T-cell (primary cell): ENCODE results near the gene NFKBIE. TPM values are rescaled to one million over a fixed set of nuclear protein-coding genes. Genes with fewer than 3 reads are reported as not detected.

Experiments used
- ATAC-seq, 4 experiments: fragments of 200-7000 bp in 3 of 4; fragments of 150-1000 bp in 1 of 4; cut with Tn5 transposase; replicated peaks in 1 of 4; 1 replicate in 3 of 4; 2 replicates in 1 of 4; pipeline ENCODE4 v1.10.0; 2021; ENCODE audit warnings: moderate library complexity in 3 of 4, mild to moderate bottlenecking in 2 of 4, moderate number of reproducible peaks in 1 of 4
- CTCF ChIA-PET, 2 donors: fragments of 300-600 bp; sonication (Branson Sonifier 250); formaldehyde crosslinking; loops; one replicate each; lab custom pipeline; 2022; ENCODE audit warnings: antibody characterized with exemption in 2 of 2; lab: Charles Lee
- POLR2A ChIA-PET, 2 donors: fragments of 300-600 bp; sonication (Branson Sonifier 250); formaldehyde crosslinking; loops; one replicate each; lab custom pipeline; 2022; ENCODE audit warnings: antibody characterized with exemption in 2 of 2; lab: Charles Lee
- DNase-seq, 35 experiments: peaks; one replicate each; pipeline versions ENCODE4 v3.0.0 to v3.0.0-alpha.2; 2013 to 2023
- H3K27ac ChIP-seq: one replicate; pipeline ENCODE4 v1.5.1; 2013; ENCODE audit warnings: low read length
- H3K27me3 ChIP-seq, 2 experiments: replicated peaks in 1 of 2; 1 replicate in 1 of 2; 2 replicates in 1 of 2; pipeline versions ENCODE4 v1.6.1 to v1.7.0; 2013; ENCODE audit warnings: low read length in 1 of 2, mixed read lengths in 1 of 2; ENCODE audit not compliant: control insufficient read depth in 2 of 2, insufficient read depth in 2 of 2; ENCODE audit errors: extremely low read depth in 1 of 2
- H3K36me3 ChIP-seq, 2 donors: 1 replicate in 1 of 2; 2 replicates in 1 of 2; pipeline versions ENCODE4 v1.6.1 to v1.7.0; 2013; ENCODE audit warnings: low read length in 1 of 2; ENCODE audit not compliant: control insufficient read depth in 2 of 2, insufficient read depth in 1 of 2; ENCODE audit errors: extremely low read depth in 1 of 2
- H3K4me1 ChIP-seq, 2 experiments: 1 replicate in 1 of 2; 2 replicates in 1 of 2; pipeline versions ENCODE4 v1.6.1 to v1.7.0; 2013; ENCODE audit warnings: low read length in 2 of 2, mixed read lengths in 1 of 2; ENCODE audit not compliant: insufficient read depth in 2 of 2, control insufficient read depth in 1 of 2; ENCODE audit errors: extremely low read depth in 1 of 2
- H3K4me3 ChIP-seq, 2 donors: 1 replicate in 1 of 2; 2 replicates in 1 of 2; pipeline versions ENCODE4 v1.5.1 to v1.7.0; 2013; ENCODE audit warnings: mild to moderate bottlenecking in 2 of 2, low read length in 1 of 2, moderate library complexity in 1 of 2; ENCODE audit not compliant: control insufficient read depth in 1 of 2; ENCODE audit errors: extremely low read depth in 1 of 2
- H3K9me3 ChIP-seq: 2 replicates; pipeline ENCODE4 v1.7.0; 2013
- H3K27ac Mint-ChIP-seq, 2 donors: one replicate each; pipeline ENCODE4 v1.8.0; 2020 to 2021; ENCODE audit warnings: mild to moderate bottlenecking in 2 of 2, mixed read lengths in 2 of 2
- H3K27me3 Mint-ChIP-seq, 2 donors: one replicate each; pipeline ENCODE4 v1.8.0; 2021 to 2022; ENCODE audit warnings: mixed read lengths in 2 of 2
- H3K36me3 Mint-ChIP-seq: one replicate; pipeline ENCODE4 v1.8.0; 2021; ENCODE audit warnings: mixed read lengths
- H3K4me1 Mint-ChIP-seq, 3 donors: one replicate each; pipeline ENCODE4 v1.8.0; 2020 to 2022; ENCODE audit warnings: mixed read lengths in 3 of 3, mild to moderate bottlenecking in 1 of 3
- H3K4me3 Mint-ChIP-seq, 3 donors: one replicate each; pipeline ENCODE4 v1.8.0; 2020 to 2022; ENCODE audit warnings: mild to moderate bottlenecking in 3 of 3, mixed read lengths in 3 of 3, moderate library complexity in 3 of 3
- H3K9me3 Mint-ChIP-seq, 3 donors: one replicate each; pipeline ENCODE4 v1.8.0; 2020 to 2022; ENCODE audit warnings: mixed read lengths in 3 of 3
- WGBS: methylation state at CpG from one replicate; pipeline ENCODE4 v1.1.5; 2013; ENCODE audit warnings: missing lambda C conversion rate; ENCODE audit not compliant: insufficient coverage; 5-methylcytosine and 5-hydroxymethylcytosine counted together
- total RNA-seq, 35 experiments: library from RNA in 6 of 35; stranded (reverse) in 6 of 35; fragments of 120-200 nt in 1 of 35; gene quantifications; one replicate each; pipeline versions ENCODE4 v1.2.1 to v1.2.4 and lab custom pipeline; 2013 to 2026

Gene NFKBIE
- total RNA-seq, 5 donors from 2014 or later (not counting 1 experiment from before 2014, with no cell fraction given): 9.9 to 35.0 (median 13.6) TPM

GRCh38 chr6:44238687-44239350, 26.5 kb downstream of the NFKBIE start:
- H3K27ac Mint-ChIP-seq: peak overlapping the region; percentile 78 to 92
- no peaks in the 10 kb centered on the region for H3K36me3 Mint-ChIP-seq
- H3K9me3 Mint-ChIP-seq: no peaks in the 10 kb centered on the region
- no peak overlapping the region for H3K4me3 ChIP-seq
- H3K27me3 Mint-ChIP-seq: no peaks in the 10 kb centered on the region
- H3K27me3 ChIP-seq: no peaks in the 10 kb centered on the region
- ChIA-PET CTCF (interaction anchor here in 1 of 2 donors (2.1 kb wide), 1 partner anchor 8 kb away, joined by 9 read pairs; the partner anchor contains the start of gene HSP90AB1), POLR2A (no interaction called here)
- no peaks in the 10 kb centered on the region for H3K9me3 ChIP-seq
- DNase-seq: no peak
- peak overlapping the region; percentile 81 to 87 (median 87) for H3K4me3 Mint-ChIP-seq
- H3K4me1 ChIP-seq: peaks cover 0 to 11% of the 10 kb centered on the region in 2 experiments
- ATAC-seq: no peak
- 97% methylated on average over 4 of the region's 7 CpGs for WGBS
- no peaks in the 10 kb centered on the region for H3K36me3 ChIP-seq
- H3K27ac ChIP-seq: no peak overlapping the region
- H3K4me1 Mint-ChIP-seq: peaks cover 8 to 10% (median 8%) of the 10 kb centered on the region in 3 donors

GRCh38 chr6:44237813-44238433, 27.4 kb downstream of the NFKBIE start:
- H3K9me3 ChIP-seq: no peaks in the 10 kb centered on the region
- WGBS: under 1% methylated on average over 38 of the region's 42 CpGs
- peak overlapping the region; percentile 82 to 92 for H3K27ac Mint-ChIP-seq
- no peaks in the 10 kb centered on the region for H3K27me3 Mint-ChIP-seq
- peak overlapping the region; percentile 91 for H3K27ac ChIP-seq
- POLR2A ChIA-PET: interaction anchor here in 1 of 2 donors (0.8 to 0.9 kb wide), 2 partner anchors 9 to 14 kb away, joined by 3 to 7 read pairs; partner anchors contain the start of gene HSP90AB1
- ATAC-seq: peak; percentile 93 to 95 (median 94)
- no peaks in the 10 kb centered on the region for H3K36me3 Mint-ChIP-seq
- H3K27me3 ChIP-seq: no peaks in the 10 kb centered on the region
- CTCF ChIA-PET: interaction anchor here (0.5 to 2.1 kb wide), 6 partner anchors 9 to 781 kb away, joined by 3 to 9 read pairs (median 4); partner anchors contain the start of genes HSP90AB1 (in 1 of the 2) and SLC29A1 (in 1 of the 2)
- no peaks in the 10 kb centered on the region for H3K9me3 Mint-ChIP-seq
- peak overlapping the region; percentile 81 to 87 (median 87) for H3K4me3 Mint-ChIP-seq
- H3K36me3 ChIP-seq: no peaks in the 10 kb centered on the region
- peak overlapping the region; percentile 36 to 76 for H3K4me3 ChIP-seq
- peak; percentile 25 to 87 (median 70) for DNase-seq
- H3K4me1 Mint-ChIP-seq: peaks cover 8 to 10% (median 8%) of the 10 kb centered on the region in 3 donors
- H3K4me1 ChIP-seq: peaks cover 0 to 11% of the 10 kb centered on the region in 2 experiments

- H3K4me1 Mint-ChIP-seq: peaks cover 8 to 10% (median 8%) of the 10 kb centered on the region in 3 donors
- Histone ChIP-seq H3K4me1 (peaks cover 0 to 11% of the 10 kb centered on the region in 2 experiments), H3K9me3 (no peaks in the 10 kb centered on the region), H3K4me3 (peak overlapping the region; percentile 36 to 76), H3K27ac (peak overlapping the region; percentile 91), H3K27me3 (no peaks in the 10 kb centered on the region), H3K36me3 (no peaks in the 10 kb centered on the region)
- 33% methylated on average over 10 of the region's 22 CpGs for WGBS
- H3K36me3 Mint-ChIP-seq: no peaks in the 10 kb centered on the region
- peak; percentile 70 to 77 (median 73) for ATAC-seq
- ChIA-PET CTCF (interaction anchor here (0.5 to 2.1 kb wide), 6 partner anchors 10 to 780 kb away, joined by 3 to 9 read pairs (median 4); partner anchors contain the start of genes HSP90AB1 (in 1 of the 2) and SLC29A1 (in 1 of the 2)), POLR2A (interaction anchor here in 1 of 2 donors (0.8 to 0.9 kb wide), 2 partner anchors 10 to 13 kb away, joined by 3 to 7 read pairs; partner anchors contain the start of gene HSP90AB1)
- H3K4me3 Mint-ChIP-seq: peak overlapping the region; percentile 81 to 87 (median 87)
- H3K27ac Mint-ChIP-seq: peak overlapping the region; percentile 82 to 92
- H3K27me3 Mint-ChIP-seq: no peaks in the 10 kb centered on the region
- H3K9me3 Mint-ChIP-seq: no peaks in the 10 kb centered on the region
- peak in 33 of 35 experiments; percentile 20 to 73 (median 48) for DNase-seq
These were observed 28.1 kb downstream of the NFKBIE start for GRCh38 chr6:44237021-44237812.

- no peak overlapping the region for H3K4me3 ChIP-seq
- Mint-ChIP-seq H3K27ac (no peak overlapping the region), H3K36me3 (no peaks in the 10 kb centered on the region), H3K9me3 (no peaks in the 10 kb centered on the region), H3K27me3 (no peaks in the 10 kb centered on the region), H3K4me3 (no peak overlapping the region), H3K4me1 (peaks cover 8 to 10% (median 8%) of the 10 kb centered on the region in 3 donors)
- H3K4me1 ChIP-seq: peaks cover 0 to 11% of the 10 kb centered on the region in 2 experiments
- ATAC-seq: no peak
- no peaks in the 10 kb centered on the region for H3K27me3 ChIP-seq
- no peak for DNase-seq
- H3K36me3 ChIP-seq: no peaks in the 10 kb centered on the region
- ChIA-PET POLR2A (interaction anchor here in 1 of 2 donors (0.7 kb wide), 1 partner anchor 9 kb away, joined by 3 read pairs; no protein-coding TSS in a partner anchor), CTCF (interaction anchor here (0.7 to 2.1 kb wide), 3 partner anchors 12 to 20 kb away, joined by 3 to 8 read pairs (median 3); partner anchors contain the start of gene SLC29A1 (in 1 of the 2))
- H3K27ac ChIP-seq: no peak overlapping the region
- no peaks in the 10 kb centered on the region for H3K9me3 ChIP-seq
- 100% methylated on average over 1 of the region's 6 CpGs for WGBS
These were observed 29.3 kb downstream of the NFKBIE start for GRCh38 chr6:44235891-44236516.

- H3K9me3 ChIP-seq: no peaks in the 10 kb centered on the region
- H3K27ac ChIP-seq: no peak overlapping the region
- H3K4me3 Mint-ChIP-seq: no peak overlapping the region
- H3K36me3 ChIP-seq: no peaks in the 10 kb centered on the region
- no peaks in the 10 kb centered on the region for H3K27me3 Mint-ChIP-seq
- H3K27ac Mint-ChIP-seq: no peak overlapping the region
- ChIA-PET CTCF (interaction anchor here (1.0 to 2.1 kb wide), 3 partner anchors 11 to 21 kb away, joined by 3 to 8 read pairs (median 4); partner anchors contain the start of gene SLC29A1 (in 2 of the 2)), POLR2A (interaction anchor here in 1 of 2 donors (0.6 to 0.8 kb wide), 3 partner anchors 8 to 526 kb away, joined by 3 to 6 read pairs (median 3); partner anchors contain the start of gene HSP90AB1)
- 84% methylated on average over 3 of the region's 6 CpGs for WGBS
- H3K9me3 Mint-ChIP-seq: no peaks in the 10 kb centered on the region
- ATAC-seq (no peak), DNase-seq (no peak)
- H3K27me3 ChIP-seq: no peaks in the 10 kb centered on the region
- no peak overlapping the region for H3K4me3 ChIP-seq
- H3K36me3 Mint-ChIP-seq: no peaks in the 10 kb centered on the region
- peaks cover 8 to 10% (median 8%) of the 10 kb centered on the region in 3 donors for H3K4me1 Mint-ChIP-seq
- peaks cover 0 to 11% of the 10 kb centered on the region in 2 experiments for H3K4me1 ChIP-seq
These were observed 30.1 kb downstream of the NFKBIE start for GRCh38 chr6:44235269-44235668.
